ENCODE measurements around the gene KCNH8. TPM values are rescaled to one million over a fixed set of nuclear protein-coding genes. Genes with fewer than 3 reads are reported as not detected.

The KCNH8 gene
- total RNA-seq, 2 experiments from 2014 or later: not detected

GRCh38 chr3:19347671-19348070 lies 199.4 kb downstream of the KCNH8 start:
- Mint-ChIP-seq H3K4me3 (no peak overlapping the region), H3K27me3 (peaks cover 5% of the 10 kb centered on the region), H3K9me3 (no peaks in the 10 kb centered on the region), H3K27ac (no peak overlapping the region), H3K4me1 (ENCODE audit: low read depth) (no peaks in the 10 kb centered on the region), H3K36me3 (ENCODE audit: low read depth) (no peaks in the 10 kb centered on the region)
- ATAC-seq (ENCODE audit: poor library complexity) (no peak), DNase-seq (no peak)
- ChIA-PET CTCF (no interaction called here), POLR2A (no interaction called here)
- no peaks in the 10 kb centered on the region for H3K27me3 ChIP-seq (ENCODE audit: control insufficient read depth in 1 of 2, insufficient read depth in 2 of 2, low read length in 2 of 2)
- no peaks in the 10 kb centered on the region for H3K4me1 ChIP-seq (ENCODE audit: insufficient read depth, low read length)
- H3K9me3 ChIP-seq (ENCODE audit: control insufficient read depth in 1 of 2, insufficient read depth in 1 of 2, low read length in 2 of 2): no peaks in the 10 kb centered on the region
- no peak for TF ChIP-seq CTCF (IDR thresholded peaks at IDR 0.05)
- H3K27ac ChIP-seq (ENCODE audit: low read depth in 1 of 2, low read length in 2 of 2): no peak overlapping the region
- intact Hi-C loops (cut with DNase I, micrococcal nuclease): loop anchor here (5.0 to 10.0 kb wide), 2 partner anchors 517 to 520 kb away; no protein-coding TSS in a partner anchor
- no peaks in the 10 kb centered on the region for H3K36me3 ChIP-seq (ENCODE audit: insufficient read depth, low read length)
- no peak overlapping the region for H3K4me3 ChIP-seq (ENCODE audit: low read length)

- POLR2A ChIA-PET: interaction anchor here (0.6 kb wide), 1 partner anchor 743 kb away, joined by 3 read pairs; no protein-coding TSS in a partner anchor
Measured at GRCh38 chr3:19348500-19348899, 200.2 kb downstream of the KCNH8 start.

GRCh38 chr3:19348941-19349564 lies 200.7 kb downstream of the KCNH8 start:
- H3K9me3 Mint-ChIP-seq: peaks cover 5% of the 10 kb centered on the region
- CTCF ChIA-PET: no interaction called here

More at GRCh38 chr3:19348500-19348899, 200.2 kb downstream of the KCNH8 start:
- H3K9me3 Mint-ChIP-seq: peaks cover 3% of the 10 kb centered on the region
- Histone ChIP-seq H3K4me1 (ENCODE audit: insufficient read depth, low read length) (no peaks in the 10 kb centered on the region), H3K27ac (ENCODE audit: low read depth in 1 of 2, low read length in 2 of 2) (no peak overlapping the region), H3K9me3 (ENCODE audit: control insufficient read depth in 1 of 2, insufficient read depth in 1 of 2, low read length in 2 of 2) (no peaks in the 10 kb centered on the region), H3K4me3 (ENCODE audit: low read length) (no peak overlapping the region), H3K27me3 (ENCODE audit: control insufficient read depth in 1 of 2, insufficient read depth in 2 of 2, low read length in 2 of 2) (no peaks in the 10 kb centered on the region), H3K36me3 (ENCODE audit: insufficient read depth, low read length) (no peaks in the 10 kb centered on the region)
- H3K27ac Mint-ChIP-seq: no peak overlapping the region
- CTCF ChIA-PET: no interaction called here
- intact Hi-C loops (cut with DNase I, micrococcal nuclease): loop anchor here (5.0 to 10.0 kb wide), 2 partner anchors 516 to 519 kb away; no protein-coding TSS in a partner anchor
- H3K27me3 Mint-ChIP-seq: peaks cover 5% of the 10 kb centered on the region
- H3K4me1 Mint-ChIP-seq (ENCODE audit: low read depth): no peaks in the 10 kb centered on the region
- DNase-seq (no peak), ATAC-seq (ENCODE audit: poor library complexity) (no peak)
- H3K4me3 Mint-ChIP-seq: no peak overlapping the region
- no peak for TF ChIP-seq CTCF (IDR thresholded peaks at IDR 0.05)
- H3K36me3 Mint-ChIP-seq (ENCODE audit: low read depth): no peaks in the 10 kb centered on the region

More at GRCh38 chr3:19348941-19349564, 200.7 kb downstream of the KCNH8 start:
- H3K4me1 Mint-ChIP-seq (ENCODE audit: low read depth): no peaks in the 10 kb centered on the region
- H3K27me3 Mint-ChIP-seq: peaks cover 5% of the 10 kb centered on the region
- DNase-seq: peak in 3 of 14 experiments; percentile 6 to 17 (median 16)
- ATAC-seq (ENCODE audit: poor library complexity): no peak
- peak; percentile 53 for TF ChIP-seq CTCF (IDR thresholded peaks at IDR 0.05)
- H3K27ac ChIP-seq (ENCODE audit: low read depth in 1 of 2, low read length in 2 of 2): no peak overlapping the region
- POLR2A ChIA-PET: interaction anchor here (0.6 kb wide), 1 partner anchor 742 kb away, joined by 3 read pairs; no protein-coding TSS in a partner anchor
- intact Hi-C loops (cut with DNase I, micrococcal nuclease): loop anchor here (5.0 to 10.0 kb wide), 2 partner anchors 516 to 518 kb away; no protein-coding TSS in a partner anchor
- H3K9me3 ChIP-seq (ENCODE audit: control insufficient read depth in 1 of 2, insufficient read depth in 1 of 2, low read length in 2 of 2): no peaks in the 10 kb centered on the region
- no peaks in the 10 kb centered on the region for H3K36me3 Mint-ChIP-seq (ENCODE audit: low read depth)
- H3K4me3 Mint-ChIP-seq: no peak overlapping the region
- H3K27me3 ChIP-seq (ENCODE audit: control insufficient read depth in 1 of 2, insufficient read depth in 2 of 2, low read length in 2 of 2): no peaks in the 10 kb centered on the region
- H3K4me1 ChIP-seq (ENCODE audit: insufficient read depth, low read length): no peaks in the 10 kb centered on the region
- H3K36me3 ChIP-seq (ENCODE audit: insufficient read depth, low read length): no peaks in the 10 kb centered on the region
- no peak overlapping the region for H3K4me3 ChIP-seq (ENCODE audit: low read length)
- no peak overlapping the region for H3K27ac Mint-ChIP-seq
